GM23338 (cell line): ENCODE results near the gene DRAXIN.

Experiments
- CREB1 ChIP-seq: fragments of 250-450 bp; sonication (Bioruptor Pico); IDR thresholded peaks from 2 replicates; pipeline ENCODE4 v1.5.0; 2020; ENCODE audit warnings: low read depth, mild to moderate bottlenecking, moderate library complexity
- CTCF ChIP-seq, 2 experiments: fragments of 200-600 bp in 1 of 2; sonication (generic) in 1 of 2; conservative IDR thresholded peaks; 2 replicates each; pipeline versions ENCODE4 v1.5.1 to v1.6.1; 2016 to 2017; ENCODE audit warnings: antibody characterized with exemption in 2 of 2, low read depth in 2 of 2, mild to moderate bottlenecking in 2 of 2, moderate library complexity in 1 of 2
- EZH2 ChIP-seq: fragments of 200-600 bp; sonication (generic); IDR thresholded peaks from one replicate; pipeline ENCODE4 v1.8.0; 2017; ENCODE audit warnings: antibody characterized with exemption, mild to moderate bottlenecking, low read depth; ENCODE audit not compliant: unreplicated experiment
- JUNB ChIP-seq: IDR thresholded peaks from one replicate; pipeline ENCODE4 v1.6.1; 2016; ENCODE audit warnings: antibody characterized with exemption; ENCODE audit not compliant: unreplicated experiment
- NANOG ChIP-seq: IDR thresholded peaks from 2 replicates; pipeline ENCODE4 v1.6.1; 2016; ENCODE audit warnings: antibody characterized with exemption, borderline replicate concordance
- POLR2AphosphoS5 ChIP-seq: IDR thresholded peaks from 2 replicates; pipeline ENCODE4 v1.6.1; 2016; ENCODE audit warnings: antibody characterized with exemption, low read depth
- REST ChIP-seq: IDR thresholded peaks from one replicate; pipeline ENCODE4 v1.6.1; 2018; ENCODE audit warnings: antibody characterized with exemption; ENCODE audit not compliant: unreplicated experiment

GRCh38 chr1:11767922-11768704, 76.6 kb downstream of the DRAXIN start:
- TF ChIP-seq CTCF (conservative IDR thresholded peaks at IDR 0.05; ENCODE audit: low read depth in 2 of 2): no peak
- TF ChIP-seq EZH2: no peak
- TF ChIP-seq REST: no peak
- TF ChIP-seq CREB1 (CRISPR knock-in tag): no peak
- no peak for TF ChIP-seq JUNB
- TF ChIP-seq NANOG: no peak
- TF ChIP-seq POLR2AphosphoS5: no peak
